ENCODE results near the gene FAM174B.

The FAM174B gene

DNA sequence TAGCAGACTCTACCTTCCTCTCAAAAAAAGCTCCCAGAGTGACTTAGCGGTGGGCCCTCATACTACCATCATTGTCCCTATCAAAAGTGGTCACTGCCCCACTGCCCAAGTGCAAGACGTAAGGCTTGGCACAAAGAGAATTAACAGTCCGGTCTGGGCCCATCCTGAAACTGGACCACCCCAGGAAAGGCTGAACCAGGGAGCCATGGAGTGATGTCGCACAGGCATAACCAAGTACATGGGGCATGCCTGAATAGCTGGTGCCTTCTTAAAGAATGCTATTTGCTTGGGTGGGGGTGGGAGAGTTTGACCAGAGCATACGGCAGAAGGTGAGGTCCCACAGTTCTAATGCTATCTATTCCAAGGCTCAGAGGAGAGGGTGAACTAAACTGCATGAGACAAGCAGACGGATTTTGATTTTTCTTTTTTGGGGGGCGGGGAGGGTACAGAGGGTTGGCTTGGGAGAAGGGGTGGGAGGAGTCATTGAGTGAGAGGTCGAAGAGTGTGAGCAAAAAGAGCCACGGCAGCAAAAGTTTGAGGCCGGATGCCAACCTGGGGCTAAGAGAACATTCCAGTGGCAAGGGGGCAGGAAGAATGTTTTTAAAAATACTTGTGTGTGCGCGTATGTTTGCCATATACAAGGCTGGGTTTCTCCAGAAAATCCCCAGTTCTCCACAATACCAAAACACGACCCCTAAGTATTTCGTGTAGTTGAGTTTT is 50.2 kb downstream of the FAM174B start:
- 0 out of 2 replicates have a peak overlapping the region, but pooled peaks have one; percentile 15 for H3K27ac ChIP-seq
- TF ChIP-seq, protein P1, sequence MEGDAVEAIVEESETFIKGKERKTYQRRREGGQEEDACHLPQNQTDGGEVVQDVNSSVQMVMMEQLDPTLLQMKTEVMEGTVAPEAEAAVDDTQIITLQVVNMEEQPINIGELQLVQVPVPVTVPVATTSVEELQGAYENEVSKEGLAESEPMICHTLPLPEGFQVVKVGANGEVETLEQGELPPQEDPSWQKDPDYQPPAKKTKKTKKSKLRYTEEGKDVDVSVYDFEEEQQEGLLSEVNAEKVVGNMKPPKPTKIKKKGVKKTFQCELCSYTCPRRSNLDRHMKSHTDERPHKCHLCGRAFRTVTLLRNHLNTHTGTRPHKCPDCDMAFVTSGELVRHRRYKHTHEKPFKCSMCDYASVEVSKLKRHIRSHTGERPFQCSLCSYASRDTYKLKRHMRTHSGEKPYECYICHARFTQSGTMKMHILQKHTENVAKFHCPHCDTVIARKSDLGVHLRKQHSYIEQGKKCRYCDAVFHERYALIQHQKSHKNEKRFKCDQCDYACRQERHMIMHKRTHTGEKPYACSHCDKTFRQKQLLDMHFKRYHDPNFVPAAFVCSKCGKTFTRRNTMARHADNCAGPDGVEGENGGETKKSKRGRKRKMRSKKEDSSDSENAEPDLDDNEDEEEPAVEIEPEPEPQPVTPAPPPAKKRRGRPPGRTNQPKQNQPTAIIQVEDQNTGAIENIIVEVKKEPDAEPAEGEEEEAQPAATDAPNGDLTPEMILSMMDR (conservative IDR thresholded peaks at IDR 0.05): no peak

DNA sequence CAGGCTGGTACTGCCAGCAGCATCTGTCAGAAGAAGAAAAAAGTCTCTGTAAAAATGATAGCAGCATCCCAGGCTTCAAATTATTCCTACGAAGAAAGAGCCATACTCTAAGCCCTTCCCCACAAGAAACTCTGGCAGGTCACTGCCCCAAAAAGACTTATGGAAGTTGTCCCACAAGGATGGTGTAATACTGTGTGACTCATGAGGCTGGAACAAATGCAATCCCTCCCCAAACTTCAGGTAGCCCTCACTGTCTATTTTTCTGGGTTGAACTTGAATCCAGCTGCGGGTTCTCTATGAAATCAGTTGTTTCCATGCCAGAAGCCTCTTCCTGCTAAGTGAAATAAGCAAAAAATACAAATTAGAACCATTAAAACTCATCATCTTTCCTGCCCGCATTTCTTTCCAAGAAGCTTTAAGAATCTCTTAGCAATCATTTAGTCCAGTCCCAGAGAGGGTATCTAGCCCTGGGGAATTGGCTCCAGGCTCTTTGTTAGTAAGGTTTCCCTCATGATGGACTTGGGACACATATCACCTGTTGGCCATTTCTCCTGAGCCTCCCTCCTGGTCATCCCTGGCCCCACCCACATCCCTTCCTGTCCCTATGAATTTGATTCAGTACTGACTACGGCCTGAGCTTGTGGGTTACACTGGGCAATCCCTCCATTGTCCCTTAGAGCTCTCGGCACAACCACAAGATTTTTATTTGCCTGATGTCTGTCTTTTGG is 51.7 kb downstream of the FAM174B start:
- TF ChIP-seq, protein P1 (conservative IDR thresholded peaks at IDR 0.05): no peak
- H3K27ac ChIP-seq: 0 out of 2 replicates have a peak overlapping the region, but pooled peaks have one; percentile 0

DNA sequence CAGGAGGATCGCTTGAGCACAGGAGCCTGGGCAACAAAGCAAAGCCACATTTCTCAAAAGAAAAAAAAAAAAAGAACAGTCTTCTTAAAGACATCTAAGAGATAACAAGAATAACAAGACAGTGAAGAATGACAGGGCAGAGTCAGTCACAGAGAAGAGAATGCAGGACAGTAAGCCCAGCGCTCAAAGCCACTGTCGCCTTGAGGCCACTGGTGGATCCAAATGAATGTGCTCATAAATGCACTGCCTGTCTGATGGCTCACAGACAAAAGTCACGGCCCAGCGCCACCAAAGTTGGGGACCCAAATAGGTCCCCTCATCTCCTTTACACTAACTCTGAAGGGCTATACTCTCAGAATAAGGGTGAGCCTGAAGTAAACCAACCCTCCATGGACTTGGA is 52.3 kb downstream of the FAM174B start:
- TF ChIP-seq, protein P1 (conservative IDR thresholded peaks at IDR 0.05): no peak

DNA sequence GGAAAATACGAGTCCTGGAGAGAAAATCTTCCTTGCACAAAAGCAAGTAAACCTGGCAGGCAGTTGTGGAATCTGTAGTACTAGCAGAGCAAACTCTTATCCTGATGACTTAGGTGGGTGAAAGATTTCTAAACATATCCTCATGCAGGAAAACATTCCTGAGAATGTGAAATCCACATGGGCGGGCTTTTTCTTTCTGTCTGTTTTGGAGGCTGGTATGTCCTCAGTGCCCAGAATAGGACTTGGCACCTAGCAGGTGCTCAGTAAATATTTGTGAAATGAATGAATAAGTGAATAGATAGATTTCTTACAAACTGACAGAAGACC is 53.3 kb downstream of the FAM174B start:
- peak overlapping the region; percentile 77 for H3K27ac ChIP-seq
- TF ChIP-seq, protein P1 (conservative IDR thresholded peaks at IDR 0.05): no peak

More for the DNA sequence above, 52.3 kb downstream of the FAM174B start:
- peak overlapping the region; percentile 77; the same call in 1 of the 2 replicates for H3K27ac ChIP-seq

DNA sequence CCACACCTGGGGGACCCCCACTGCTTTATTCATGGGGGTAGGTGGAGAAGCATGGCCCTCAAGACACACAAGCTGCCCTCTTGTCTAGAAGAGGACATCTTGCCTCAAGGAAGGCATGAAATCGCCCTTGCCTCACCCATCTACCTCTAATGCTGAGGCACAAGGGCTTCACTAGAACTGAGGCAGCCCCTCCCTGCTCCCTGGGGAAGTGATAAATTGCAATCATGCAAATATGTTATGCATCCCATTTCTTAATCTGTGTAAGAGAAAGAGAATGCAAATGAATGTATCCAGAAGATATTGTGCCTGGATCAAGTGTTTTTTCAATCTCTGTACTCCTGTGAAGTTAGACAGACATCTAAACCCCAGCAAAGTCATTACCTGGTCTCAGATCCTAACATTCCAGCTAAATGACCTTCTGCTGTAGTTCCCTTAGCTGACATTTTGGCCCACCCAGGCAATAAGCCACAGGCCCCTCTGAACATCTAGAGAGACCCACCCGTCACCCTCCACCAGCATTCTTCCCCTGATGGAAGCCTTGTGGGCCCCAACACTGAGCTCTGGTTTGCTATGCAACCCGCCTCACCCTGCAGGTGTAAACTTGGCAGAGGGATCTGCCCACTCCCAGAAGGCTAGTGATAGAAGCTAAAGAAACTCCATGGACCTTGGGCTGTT is 53.8 kb downstream of the FAM174B start:
- TF ChIP-seq, protein P1 (conservative IDR thresholded peaks at IDR 0.05): no peak
- H3K27ac ChIP-seq: peak overlapping the region; percentile 77

DNA sequence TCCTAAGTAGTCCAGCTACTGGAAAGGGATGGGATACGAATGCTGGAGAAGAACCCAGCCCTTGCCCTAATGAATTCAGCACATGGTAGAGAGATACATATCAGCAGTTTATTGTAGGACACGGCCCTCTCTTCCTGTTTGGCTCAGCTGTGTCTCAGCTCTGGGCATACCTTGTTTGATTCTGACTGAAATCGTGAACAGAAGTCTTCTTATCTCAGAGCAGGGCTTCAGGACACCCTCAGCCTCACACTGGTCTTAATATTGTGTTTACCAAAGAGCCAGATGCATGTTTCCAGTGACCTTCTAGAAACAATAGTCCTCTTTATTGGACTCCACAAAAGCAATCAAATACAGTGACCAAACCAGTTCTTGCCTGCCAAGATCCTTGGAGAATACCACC is 54.7 kb downstream of the FAM174B start:
- peak overlapping the region; percentile 77 for H3K27ac ChIP-seq
- TF ChIP-seq, protein P1 (conservative IDR thresholded peaks at IDR 0.05): no peak

DNA sequence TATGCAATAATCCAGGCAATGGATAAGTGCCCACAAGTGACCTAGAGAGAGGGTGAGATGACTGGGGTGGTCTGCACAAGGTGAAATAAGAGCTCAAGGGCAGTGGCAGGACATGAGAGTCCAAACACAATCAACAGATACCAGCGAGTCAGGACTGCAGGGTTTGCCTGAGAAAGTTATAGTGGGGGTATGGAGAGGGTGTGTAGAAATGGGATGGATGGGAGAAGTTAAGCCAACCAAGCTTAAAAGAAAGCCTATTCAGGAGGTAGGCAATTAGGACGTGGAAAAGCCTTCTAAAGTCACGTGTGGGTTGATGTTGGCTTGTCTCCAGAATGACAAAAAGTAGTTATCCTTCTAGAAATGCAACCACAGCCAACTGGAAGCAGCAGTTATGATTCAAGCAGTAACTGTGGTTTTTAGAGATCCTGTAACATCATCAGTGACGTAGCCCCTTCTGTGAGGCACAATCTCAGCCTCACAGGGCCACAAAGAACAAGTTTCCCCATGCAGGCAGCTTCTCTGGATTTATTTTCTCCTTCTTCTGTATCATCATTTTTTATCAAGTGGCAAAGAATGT is 56.1 kb downstream of the FAM174B start:
- H3K27ac ChIP-seq: peak overlapping the region; percentile 77; the same call in 1 of the 2 replicates
- TF ChIP-seq, protein P1 (conservative IDR thresholded peaks at IDR 0.05): no peak

All from VCaP (cell line).